DMS 273 (cell line): ENCODE results near the gene CSNK2A2.

ENCODE experiments used
- DNase-seq: peaks from one replicate; lab custom pipeline; 2025; ENCODE audit not compliant: unreplicated experiment; lab: John Stamatoyannopoulos, UW

The CSNK2A2 gene

GRCh38 chr16:58200004-58200797 is 2.3 kb upstream of the CSNK2A2 start:
- no peak for DNase-seq

DNA sequence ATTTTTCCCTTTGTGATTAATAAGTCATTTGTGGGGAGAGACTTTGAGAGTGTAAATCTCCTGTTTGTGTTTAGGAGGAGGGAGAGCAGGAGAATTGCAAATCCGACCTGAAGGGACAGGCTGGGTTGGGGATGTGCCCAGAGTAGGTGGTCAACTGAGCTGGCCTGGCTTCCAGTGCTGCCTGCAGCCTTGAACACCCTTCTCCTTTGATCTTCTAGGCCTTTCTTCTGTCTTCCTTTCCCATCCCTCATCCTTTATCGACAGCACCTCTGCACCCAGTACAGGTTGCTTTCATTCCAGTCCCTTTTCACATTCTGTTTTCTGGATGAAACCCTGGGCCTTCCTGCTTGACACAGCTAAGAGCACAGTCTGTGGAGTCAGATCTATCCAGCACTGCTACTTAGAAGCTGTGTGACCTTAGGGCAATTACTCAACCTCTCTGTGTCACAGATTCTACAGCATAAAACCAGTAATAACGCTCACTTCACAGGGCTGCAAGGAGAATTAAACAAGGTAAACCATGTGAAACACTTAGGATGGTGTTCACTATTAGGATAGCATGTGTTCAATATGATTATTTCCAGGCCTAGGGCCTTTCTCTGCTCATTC is 1.0 kb upstream of the CSNK2A2 start:
- DNase-seq: no peak

GRCh38 chr16:58197314-58198012 is 443 bp downstream of the CSNK2A2 start:
- peak; percentile 41 for DNase-seq

- DNase-seq: peak; percentile 45
Observed at GRCh38 chr16:58196898-58197313, 1.0 kb downstream of the CSNK2A2 start.

GRCh38 chr16:58195771-58196170 is 2.1 kb downstream of the CSNK2A2 start:
- no peak for DNase-seq

DNA sequence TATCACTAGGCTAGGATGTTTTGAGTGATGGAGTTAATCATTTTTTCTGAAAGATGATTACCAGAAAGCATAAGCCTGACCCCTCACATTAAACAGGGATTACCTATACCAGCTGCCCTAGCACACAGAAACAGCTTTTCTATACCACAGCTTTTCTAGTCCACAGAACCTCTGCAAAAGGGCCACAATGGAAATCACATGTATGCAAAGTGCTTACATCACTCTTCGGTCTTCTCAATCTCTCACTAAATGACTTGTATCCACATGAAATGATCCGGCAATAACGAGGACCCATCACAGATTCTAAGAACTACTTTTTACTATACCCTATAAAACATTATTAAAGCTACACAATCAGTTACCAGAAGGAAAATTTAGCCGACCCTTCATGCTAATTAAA is 2.6 kb downstream of the CSNK2A2 start:
- no peak for DNase-seq

DNA sequence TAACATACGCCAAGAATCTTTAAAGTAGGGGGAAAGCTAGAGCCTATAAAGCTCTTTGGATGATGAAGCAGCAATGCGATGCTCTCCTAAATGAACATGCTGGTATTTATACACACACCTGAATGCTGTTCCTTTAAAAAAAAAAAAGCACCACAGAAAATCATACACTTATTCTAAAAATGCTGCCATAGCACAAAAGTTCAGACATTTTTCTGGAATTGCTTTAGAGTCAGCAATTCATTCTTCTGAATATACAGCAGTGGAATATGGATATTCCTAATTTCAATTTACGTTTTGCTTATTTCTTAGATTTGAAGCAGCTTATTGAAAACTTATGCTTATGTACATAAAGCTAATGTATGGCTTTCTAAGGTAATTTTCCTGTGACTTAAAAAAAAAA is 3.1 kb downstream of the CSNK2A2 start:
- no peak for DNase-seq

GRCh38 chr16:58187665-58188421 is 10.1 kb downstream of the CSNK2A2 start:
- no peak for DNase-seq

GRCh38 chr16:58187092-58187491 is 10.8 kb downstream of the CSNK2A2 start:
- DNase-seq: no peak

GRCh38 chr16:58186176-58186944 is 11.5 kb downstream of the CSNK2A2 start:
- DNase-seq: no peak

GRCh38 chr16:58177353-58177710 is 20.6 kb downstream of the CSNK2A2 start:
- no peak for DNase-seq

- DNase-seq: no peak
Observed at GRCh38 chr16:58176608-58177352, 21.1 kb downstream of the CSNK2A2 start.

DNA sequence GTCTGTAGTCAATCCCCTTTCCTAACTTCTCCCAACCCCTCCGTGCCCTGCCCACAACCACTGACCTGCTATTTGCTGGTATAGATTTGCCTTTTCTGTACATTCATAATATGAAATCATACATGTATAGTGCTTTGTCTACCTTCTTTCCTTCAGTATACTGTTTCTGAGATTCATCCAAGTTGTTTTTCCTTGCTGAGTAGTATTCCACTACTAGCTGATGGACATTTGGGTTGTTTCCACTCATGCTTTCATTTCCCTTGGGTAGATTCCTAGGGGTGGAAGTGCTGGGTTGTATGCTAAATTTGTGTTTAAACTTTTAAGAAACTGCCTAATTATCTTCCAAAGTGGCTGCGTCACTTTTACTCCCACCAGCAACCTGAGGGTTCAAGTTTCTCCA is 27.7 kb downstream of the CSNK2A2 start:
- no peak for DNase-seq

DNA sequence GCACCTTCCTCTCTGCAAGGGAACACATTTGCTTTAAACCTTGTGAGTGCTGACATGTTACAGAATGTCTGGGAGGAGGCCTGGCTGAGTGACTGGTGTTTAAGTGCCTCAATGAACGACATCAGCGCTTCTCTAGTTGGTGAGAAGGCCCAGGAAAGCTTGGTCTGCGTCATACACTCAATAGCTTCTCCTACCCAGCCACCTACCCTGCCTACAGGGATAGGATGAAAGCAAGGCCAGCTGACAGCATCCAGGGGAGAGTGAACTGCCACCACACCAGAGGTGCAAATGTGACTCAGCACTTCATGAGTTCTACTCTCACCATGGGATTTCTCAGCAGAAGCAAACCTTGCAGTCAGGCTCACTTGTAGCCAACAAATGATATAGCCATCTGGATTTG is 37.1 kb downstream of the CSNK2A2 start:
- no peak for DNase-seq

- DNase-seq: no peak
Observed at GRCh38 chr16:58158725-58159124, 39.2 kb downstream of the CSNK2A2 start.

- no peak for DNase-seq
Observed at GRCh38 chr16:58157951-58158540, 39.9 kb downstream of the CSNK2A2 start.

- no peak for DNase-seq
Observed at GRCh38 chr16:58157239-58157638, 40.7 kb downstream of the CSNK2A2 start.

DNA sequence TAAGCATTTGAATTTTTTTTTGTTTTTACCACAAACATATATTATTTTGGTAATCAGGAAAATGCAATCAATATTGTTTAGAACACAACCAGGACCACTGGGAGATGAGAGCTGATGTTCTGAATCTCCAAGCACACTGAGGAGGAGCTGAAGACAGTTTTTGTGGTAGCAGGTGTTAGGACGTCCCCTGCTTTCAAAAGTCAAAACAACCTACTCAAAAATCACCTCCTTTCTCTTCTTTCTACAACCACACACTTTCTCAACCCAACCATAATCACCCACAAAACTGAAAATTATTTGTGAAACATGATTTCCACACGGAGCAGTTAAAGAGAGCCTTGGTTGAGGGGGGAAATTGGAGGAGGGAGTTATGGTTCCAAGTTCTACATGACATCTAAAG is 42.1 kb downstream of the CSNK2A2 start:
- no peak for DNase-seq

DNA sequence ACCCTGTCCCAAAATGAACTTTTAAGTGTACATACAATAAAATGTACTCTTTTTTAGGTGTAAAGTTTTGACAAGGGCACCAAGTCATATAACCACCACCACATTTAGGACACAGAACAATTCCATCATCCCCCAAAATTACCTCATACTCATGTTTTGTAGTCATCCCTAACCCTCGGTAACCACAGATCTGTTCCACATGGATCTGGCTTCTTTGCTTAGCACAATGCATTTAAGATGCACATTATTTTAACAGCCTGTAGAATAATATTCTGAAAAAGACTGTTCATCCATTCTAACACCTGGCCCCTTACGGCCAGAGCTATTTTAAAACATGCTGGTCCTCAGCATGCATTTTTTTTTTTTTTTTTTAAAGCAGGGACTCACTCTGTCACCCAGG is 43.6 kb downstream of the CSNK2A2 start:
- no peak for DNase-seq
